Heart left ventricle (tissue), 13 donors: ENCODE data around the gene SIT1.
A peak's percentile ranks its signal among the peaks of the same experiment; 100 is the strongest.

Experiments used
- CTCF ChIP-seq, 12 donors: fragments of 200-600 bp; sonication (generic) in 4 of 12; IDR thresholded peaks; one replicate each; pipeline versions ENCODE4 v1.5.0 to v1.8.0; 2018 to 2022; ENCODE audit warnings: antibody characterized with exemption in 12 of 12, mild to moderate bottlenecking in 5 of 12
- POLR2A ChIP-seq, 2 donors: fragments of 450-650 bp; IDR thresholded peaks; one replicate each; pipeline ENCODE4 v1.6.1; 2017; ENCODE audit warnings: antibody characterized with exemption in 2 of 2, mild to moderate bottlenecking in 2 of 2, moderate library complexity in 2 of 2
- donor health status: ischemic (EF 13 %, LVEDD 7.1; RV severe dilation, severe dysfunction).
- donor health status: DM: no; HTN: yes; CAD: no.
- donor health status: DM: no; HTN: no; CAD: no.
- donor health status: ischemic (EF 25% LVEDD 6.9; RV normal size, moderate dysfunction).
- donor health status: ischemic (EF 25% LVEDD 5.7; RV mildly dilated, moderate dysfunction).
- donor health status: ischemic (EF 35%, LVEDD 5.7; RV mildly dilated, moderate dysfunction).
- donor health status: nonischemic (EF 11% LVEDD 7.7; RV severe dilation, severe dysfunction).
- donor health status: DM: yes; HTN: yes; CAD: no.
- donor health status: PGD.
- donor health status: ischemic (EF 29% LVEDD 5.4; RV normal size, mild dysfunction).
- donor health status: nonischemic (EF 23%, LVEDD 6.1; RV moderate dilation, normal function).

- TF ChIP-seq CTCF (IDR thresholded peaks at IDR 0.05) (no peak), POLR2A (IDR thresholded peaks at IDR 0.05) (peak; percentile 42 to 72)
These were observed 39.0 kb upstream of the SIT1 start, which contains the start of gene TPM2 for GRCh38 chr9:35689542-35690293.
